HUES6 (cell line): Measurements from ENCODE around the gene TEX10.
"Not testable (repeated sequence)": the region's sequence is repeated elsewhere in the genome, so short reads cannot be mapped to it uniquely, and the experiment has no call there.

ENCODE experiments used
- H3K27ac ChIP-seq: 2 replicates; pipeline ENCODE4 v1.7.0; 2013; ENCODE audit warnings: low read depth, mild to moderate bottlenecking, low read length, inconsistent platforms
- H3K27me3 ChIP-seq: 2 replicates; pipeline ENCODE4 v1.6.1; 2013; ENCODE audit warnings: low read length; ENCODE audit not compliant: control insufficient read depth, insufficient read depth
- H3K36me3 ChIP-seq: 2 replicates; pipeline ENCODE4 v1.6.1; 2013; ENCODE audit warnings: low read length; ENCODE audit not compliant: control insufficient read depth, insufficient read depth
- H3K4me1 ChIP-seq: 2 replicates; pipeline ENCODE4 v1.6.1; 2013; ENCODE audit warnings: low read length; ENCODE audit not compliant: control insufficient read depth, insufficient read depth
- H3K4me3 ChIP-seq: 2 replicates; pipeline ENCODE4 v1.5.1; 2013; ENCODE audit warnings: low read depth, low read length
- H3K9ac ChIP-seq: one replicate; pipeline ENCODE4 v1.6.1; 2013; ENCODE audit warnings: mild to moderate bottlenecking, low read length
- H3K9me3 ChIP-seq: 2 replicates; pipeline ENCODE4 v1.6.1; 2013; ENCODE audit warnings: low read depth, low read length; ENCODE audit not compliant: control insufficient read depth, insufficient read depth

The TEX10 gene

DNA sequence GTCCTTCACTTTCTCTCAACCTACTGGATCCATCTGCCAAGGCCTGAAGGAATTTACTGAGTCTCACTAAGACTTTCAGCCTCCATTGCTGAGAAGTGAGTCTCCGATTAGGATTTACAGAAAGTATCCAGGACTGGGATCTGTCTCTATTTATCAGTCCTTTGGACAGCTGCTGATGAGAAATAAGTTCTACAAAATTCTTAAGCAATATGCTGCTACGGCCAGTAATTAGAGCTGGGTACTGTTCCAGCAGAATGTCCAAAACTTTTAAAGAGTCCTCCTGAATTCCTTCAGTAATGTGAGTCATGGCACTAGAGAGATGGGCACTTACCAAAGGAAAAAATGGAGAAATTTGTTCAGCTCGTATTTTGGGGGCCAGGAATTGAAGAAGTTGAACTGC lies 5.9 kb downstream of the TEX10 start:
- H3K36me3 ChIP-seq, result peaks cover 45% of the 10 kb centered on the region
- H3K27ac ChIP-seq, result no peak overlapping the region
- no peaks in the 10 kb centered on the region for H3K27me3 ChIP-seq
- no peak overlapping the region for H3K4me3 ChIP-seq
- no peaks in the 10 kb centered on the region for H3K9me3 ChIP-seq
- H3K4me1 ChIP-seq, result peaks cover 32% of the 10 kb centered on the region
- H3K9ac ChIP-seq, result no peak overlapping the region

DNA sequence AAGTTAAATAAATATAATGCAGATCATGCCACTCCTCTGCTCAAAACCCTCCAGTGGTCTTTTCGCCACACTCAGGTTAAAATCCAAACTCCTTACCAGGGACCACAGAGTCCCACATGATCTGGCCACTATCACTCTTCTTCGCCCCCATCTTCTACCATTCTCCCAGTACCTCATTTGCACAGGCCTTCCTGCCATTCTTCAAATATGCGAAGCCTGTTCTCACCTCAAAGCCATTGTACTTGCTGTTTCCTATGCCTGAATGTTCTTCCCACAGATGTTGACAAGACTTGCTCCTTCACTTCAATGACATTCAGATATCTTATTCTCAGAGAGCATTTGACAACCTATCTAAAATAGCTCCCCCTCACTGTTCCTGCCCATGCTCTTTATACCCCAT lies 10.9 kb downstream of the TEX10 start:
- Histone ChIP-seq H3K36me3 (peaks cover 65% of the 10 kb centered on the region), H3K9me3 (no peaks in the 10 kb centered on the region)

DNA sequence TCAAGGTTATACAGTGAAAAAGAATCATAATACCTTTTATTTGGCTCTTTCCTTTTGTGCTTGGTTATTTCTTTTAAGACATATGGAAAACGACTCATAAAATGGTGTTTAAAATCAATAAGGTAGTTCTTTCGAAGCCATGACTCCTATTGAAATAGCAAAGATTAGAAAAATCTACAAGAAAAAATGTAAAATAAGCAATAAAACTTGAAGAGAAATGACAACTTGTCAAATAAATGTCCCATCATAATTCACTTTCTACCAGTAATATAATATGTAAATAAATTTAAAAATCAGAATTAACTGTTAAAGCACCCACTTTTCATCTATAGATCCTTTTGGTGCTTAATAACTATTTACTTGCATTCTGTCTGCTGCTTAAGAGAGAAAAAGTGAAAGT lies 12.5 kb downstream of the TEX10 start:
- peaks cover 58% of the 10 kb centered on the region for H3K36me3 ChIP-seq
- no peak overlapping the region for H3K4me3 ChIP-seq
- H3K27ac ChIP-seq, result no peak overlapping the region
- H3K4me1 ChIP-seq, result peaks cover 15% of the 10 kb centered on the region
- H3K27me3 ChIP-seq, result no peaks in the 10 kb centered on the region
- no peaks in the 10 kb centered on the region for H3K9me3 ChIP-seq
- no peak overlapping the region for H3K9ac ChIP-seq

More for the DNA sequence above, 10.9 kb downstream of the TEX10 start:
- no peaks in the 10 kb centered on the region for H3K27me3 ChIP-seq
- peaks cover 15% of the 10 kb centered on the region for H3K4me1 ChIP-seq
- H3K9ac ChIP-seq, result no peak overlapping the region
- no peak overlapping the region for H3K27ac ChIP-seq
- H3K4me3 ChIP-seq, result no peak overlapping the region

DNA sequence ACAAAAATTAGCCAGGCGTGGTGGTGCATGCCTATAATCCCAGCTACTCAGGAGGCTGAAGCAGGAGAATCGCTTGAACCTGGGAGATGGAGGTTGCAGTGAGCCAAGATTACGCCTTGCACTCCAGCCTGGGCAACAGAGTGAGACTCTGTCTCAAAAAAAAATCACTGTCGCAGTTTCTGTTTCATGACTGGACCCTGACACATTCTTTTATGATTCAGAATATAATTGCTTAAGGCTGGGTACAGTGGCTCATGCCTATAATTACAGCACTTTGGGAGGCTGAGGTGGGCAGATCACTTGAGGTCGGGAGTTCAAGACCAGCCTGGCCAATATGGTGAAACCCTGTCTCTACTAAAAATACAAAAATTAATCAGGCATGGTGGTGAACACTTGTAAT lies 14.0 kb downstream of the TEX10 start:
- peaks cover 14% of the 10 kb centered on the region for H3K4me1 ChIP-seq
- H3K27me3 ChIP-seq, H3K9me3 ChIP-seq, H3K9ac ChIP-seq, H3K27ac ChIP-seq, H3K4me3 ChIP-seq: not testable (repeated sequence)
- peaks cover 51% of the 10 kb centered on the region for H3K36me3 ChIP-seq

DNA sequence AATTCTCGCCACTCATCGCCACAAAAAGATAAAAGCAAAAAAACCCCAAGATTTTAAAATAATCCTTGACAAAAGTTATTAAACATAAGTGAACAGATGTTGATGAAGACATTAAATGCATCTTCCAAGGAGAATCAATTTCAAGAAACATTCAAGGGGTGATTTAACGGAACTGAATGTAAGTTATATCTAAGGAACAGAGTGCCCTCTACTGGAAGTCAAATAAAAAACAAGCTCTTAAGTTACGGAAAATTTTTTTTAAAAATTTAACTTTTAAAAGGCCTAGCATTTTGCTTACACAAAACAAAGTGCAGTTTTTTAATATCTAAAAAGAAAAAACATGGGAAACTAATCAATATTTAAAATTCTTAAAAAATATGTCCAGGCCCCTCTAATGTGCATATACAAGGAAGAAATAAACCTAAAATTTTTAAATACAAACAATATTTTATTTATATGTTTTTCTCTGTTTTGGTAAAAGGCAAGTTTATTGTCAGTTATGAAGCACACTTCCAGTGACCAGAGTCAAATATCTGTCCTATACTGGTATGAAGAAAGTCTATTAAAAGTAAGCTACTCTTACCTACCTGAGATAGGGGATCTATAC lies 28.0 kb downstream of the TEX10 start:
- Histone ChIP-seq H3K27ac (no peak overlapping the region), H3K4me1 (no peaks in the 10 kb centered on the region), H3K36me3 (peaks cover 79% of the 10 kb centered on the region), H3K4me3 (no peak overlapping the region), H3K9ac (no peak overlapping the region), H3K9me3 (no peaks in the 10 kb centered on the region), H3K27me3 (no peaks in the 10 kb centered on the region)

DNA sequence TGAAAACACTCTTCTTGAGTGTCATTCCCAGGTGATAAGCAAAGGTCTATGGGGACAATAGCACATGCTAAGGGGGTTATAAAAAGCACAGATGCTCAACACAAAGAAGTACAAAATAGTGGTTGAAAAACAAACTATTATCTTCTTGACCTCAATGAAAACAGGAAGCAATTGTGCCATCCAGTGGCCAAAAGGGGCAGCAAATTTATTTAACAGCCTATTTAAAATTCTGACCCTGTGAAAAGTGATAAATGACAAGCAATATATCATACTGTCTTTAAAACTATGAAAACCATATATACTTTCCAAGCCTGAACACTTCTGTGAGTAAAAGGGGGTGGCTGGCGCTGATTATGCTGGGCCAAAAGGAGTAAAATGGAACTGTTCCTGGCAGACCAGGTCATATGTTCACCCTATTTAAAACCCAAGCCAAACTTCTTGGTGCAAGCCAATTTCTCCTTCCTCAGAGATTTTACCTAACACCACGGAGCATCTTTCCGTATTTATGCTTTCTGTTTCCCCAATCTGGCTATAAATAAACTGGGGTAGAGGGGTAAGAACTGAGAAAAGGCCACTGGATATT lies 29.7 kb downstream of the TEX10 start:
- Histone ChIP-seq H3K36me3 (peaks cover 76% of the 10 kb centered on the region), H3K4me3 (no peak overlapping the region), H3K9ac (no peak overlapping the region), H3K27me3 (no peaks in the 10 kb centered on the region), H3K27ac (no peak overlapping the region), H3K9me3 (no peaks in the 10 kb centered on the region), H3K4me1 (no peaks in the 10 kb centered on the region)

DNA sequence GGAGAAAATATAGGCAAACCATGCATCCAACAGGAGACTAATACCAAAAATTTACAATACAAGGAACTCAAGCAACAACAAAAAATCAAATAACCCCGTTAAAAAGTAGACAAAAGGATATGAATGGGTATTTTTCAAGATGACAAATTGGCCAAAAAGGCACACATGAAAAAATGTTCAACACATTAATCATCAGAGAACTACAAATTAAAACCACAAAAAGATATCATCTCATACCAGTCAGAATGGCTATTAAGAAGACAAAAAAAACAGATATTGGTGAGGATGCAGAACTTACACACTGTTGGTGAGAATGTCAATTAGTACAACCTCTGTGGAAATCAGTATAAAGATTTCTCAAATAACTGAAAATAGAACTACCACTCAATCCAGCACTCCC lies 35.0 kb downstream of the TEX10 start:
- Histone ChIP-seq H3K9ac (no peak overlapping the region), H3K36me3 (peaks cover 84% of the 10 kb centered on the region)

DNA sequence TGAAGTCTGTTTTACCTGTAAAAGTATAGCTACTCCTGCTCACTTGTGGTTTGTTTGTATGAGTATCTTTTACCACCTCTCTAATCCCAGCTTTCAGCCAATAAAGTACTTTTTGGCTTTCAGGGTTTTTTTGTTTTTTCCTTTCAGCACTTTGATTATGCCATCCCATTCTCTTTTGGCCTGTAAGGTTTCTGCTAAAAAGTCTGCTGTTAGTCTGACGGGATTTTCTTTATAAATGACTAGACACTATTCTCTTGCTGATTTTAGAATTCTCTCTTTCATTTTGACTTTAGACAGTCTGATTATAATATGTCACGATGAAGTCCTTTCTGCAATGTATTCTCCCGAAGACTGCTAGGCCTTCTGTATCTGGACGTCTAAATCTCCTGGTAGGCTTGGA lies 37.2 kb downstream of the TEX10 start:
- Histone ChIP-seq H3K27ac (no peak overlapping the region), H3K9me3 (peaks cover 4% of the 10 kb centered on the region; the same call in 1 of the 2 replicates), H3K27me3 (no peaks in the 10 kb centered on the region), H3K4me1 (no peaks in the 10 kb centered on the region), H3K9ac (no peak overlapping the region), H3K36me3 (peaks cover 86% of the 10 kb centered on the region), H3K4me3 (no peak overlapping the region)

More for the DNA sequence above, 35.0 kb downstream of the TEX10 start:
- H3K27me3 ChIP-seq, result no peaks in the 10 kb centered on the region
- H3K27ac ChIP-seq, result no peak overlapping the region
- H3K9me3 ChIP-seq, result no peaks in the 10 kb centered on the region; the same call in 1 of the 2 replicates
- no peaks in the 10 kb centered on the region for H3K4me1 ChIP-seq
- no peak overlapping the region for H3K4me3 ChIP-seq

DNA sequence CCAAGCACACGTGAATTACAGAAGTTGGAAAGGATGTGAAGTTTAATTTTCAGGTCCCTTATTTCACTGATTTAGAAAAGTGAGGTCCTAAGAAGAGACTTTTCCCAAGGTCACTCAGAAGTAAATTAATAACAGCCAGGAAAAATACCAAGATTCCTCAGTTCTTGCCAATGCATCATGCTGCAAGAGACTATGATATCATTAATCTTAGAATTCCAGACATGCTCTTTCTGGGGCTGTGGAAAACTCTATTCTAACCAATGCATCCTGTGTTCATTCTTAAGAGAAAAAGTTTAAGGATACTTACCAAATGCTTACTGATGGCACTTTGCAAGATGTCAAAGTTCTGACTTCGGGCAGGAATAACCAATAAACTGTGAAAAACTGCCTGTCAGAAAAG lies 42.8 kb downstream of the TEX10 start:
- Histone ChIP-seq H3K9ac (no peak overlapping the region), H3K27me3 (no peaks in the 10 kb centered on the region), H3K4me3 (no peak overlapping the region), H3K4me1 (no peaks in the 10 kb centered on the region), H3K9me3 (peaks cover 4% of the 10 kb centered on the region; the same call in 1 of the 2 replicates), H3K36me3 (peaks cover 84% of the 10 kb centered on the region), H3K27ac (no peak overlapping the region)

DNA sequence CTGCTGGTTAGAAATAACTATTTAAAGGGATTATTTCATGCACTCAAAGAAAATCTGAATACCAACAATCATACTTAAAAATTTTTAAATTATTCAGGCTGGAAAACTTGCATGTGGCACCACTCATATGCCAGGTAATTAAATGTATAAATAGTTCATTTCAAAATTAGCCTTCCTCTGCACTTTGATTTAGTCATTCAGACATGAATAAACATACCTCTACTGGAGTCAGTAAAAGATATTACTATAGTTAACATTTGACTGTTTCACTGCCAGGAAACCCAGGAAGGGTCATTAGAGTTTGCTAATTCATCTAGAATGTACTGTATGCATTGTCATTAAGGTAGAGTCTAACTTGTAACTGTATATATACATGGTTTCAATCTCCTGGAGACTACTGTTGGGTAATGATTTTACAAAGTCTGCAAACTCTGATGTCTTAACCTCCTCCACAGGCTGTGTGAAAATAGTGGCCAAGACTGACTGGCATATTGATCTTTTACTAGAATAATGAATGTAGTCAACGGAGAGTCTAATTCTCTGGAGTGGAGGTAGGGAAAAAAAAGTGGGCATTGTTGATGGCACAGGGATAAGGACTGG lies 43.7 kb downstream of the TEX10 start:
- Histone ChIP-seq H3K4me3 (no peak overlapping the region), H3K36me3 (peaks cover 79% of the 10 kb centered on the region), H3K27me3 (no peaks in the 10 kb centered on the region), H3K27ac (no peak overlapping the region), H3K4me1 (no peaks in the 10 kb centered on the region), H3K9me3 (peaks cover 4% of the 10 kb centered on the region; the same call in 1 of the 2 replicates), H3K9ac (no peak overlapping the region)

DNA sequence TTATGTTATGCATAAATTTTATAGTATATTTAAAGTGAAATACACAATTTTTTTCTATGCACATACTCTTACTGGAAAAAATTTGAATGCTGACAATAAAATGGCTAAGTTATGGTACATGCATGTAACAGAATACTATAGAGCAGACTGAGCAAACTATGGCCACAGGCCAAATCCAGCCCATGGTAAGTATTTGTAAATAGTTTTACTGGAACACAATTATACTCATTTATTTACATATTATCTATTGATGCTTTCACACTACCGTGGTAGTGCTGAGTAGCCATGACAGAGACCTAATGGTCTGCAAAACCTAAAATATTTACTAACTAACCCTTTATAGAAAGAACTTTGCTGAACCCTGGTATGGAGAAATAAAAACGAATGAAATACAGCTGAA lies 45.7 kb downstream of the TEX10 start:
- peaks cover 81% of the 10 kb centered on the region for H3K36me3 ChIP-seq
- no peak overlapping the region for H3K9ac ChIP-seq
- H3K27ac ChIP-seq, result no peak overlapping the region
- 0 out of 2 replicates have a peak, but pooled peaks cover under 1% of the 10 kb centered on the region for H3K9me3 ChIP-seq
- no peaks in the 10 kb centered on the region for H3K27me3 ChIP-seq
- H3K4me1 ChIP-seq, result no peaks in the 10 kb centered on the region
- no peak overlapping the region for H3K4me3 ChIP-seq
